ENCODE measurements around the gene NAP1L4.

Gene NAP1L4

GRCh38 chr11:2947744-2948143, 44.4 kb downstream of the NAP1L4 start:
- no peak overlapping the region for H3K4me3 ChIP-seq (ENCODE audit: low read depth, low read length)
- no peak for TF ChIP-seq CTCF (IDR thresholded peaks at IDR 0.05; ENCODE audit: low read depth, low read length)

- no peak overlapping the region for H3K4me3 ChIP-seq (ENCODE audit: low read depth, low read length)
- no peak for TF ChIP-seq CTCF (IDR thresholded peaks at IDR 0.05; ENCODE audit: low read depth, low read length)
Measured at GRCh38 chr11:2945757-2946287, 46.3 kb downstream of the NAP1L4 start.

- TF ChIP-seq CTCF (IDR thresholded peaks at IDR 0.05; ENCODE audit: low read depth, low read length), result no peak
- peak overlapping the region; percentile 53 for H3K4me3 ChIP-seq (ENCODE audit: low read depth, low read length)
Measured at GRCh38 chr11:2945031-2945756, 46.9 kb downstream of the NAP1L4 start.

GRCh38 chr11:2944530-2944929, 47.6 kb downstream of the NAP1L4 start:
- TF ChIP-seq CTCF (IDR thresholded peaks at IDR 0.05; ENCODE audit: low read depth, low read length), result no peak
- H3K4me3 ChIP-seq (ENCODE audit: low read depth, low read length), result no peak overlapping the region

GRCh38 chr11:2943711-2944118, 48.4 kb downstream of the NAP1L4 start:
- no peak for TF ChIP-seq CTCF (IDR thresholded peaks at IDR 0.05; ENCODE audit: low read depth, low read length)
- no peak overlapping the region for H3K4me3 ChIP-seq (ENCODE audit: low read depth, low read length)

GRCh38 chr11:2942872-2943710, 49.0 kb downstream of the NAP1L4 start:
- no peak overlapping the region for H3K4me3 ChIP-seq (ENCODE audit: low read depth, low read length)
- no peak for TF ChIP-seq CTCF (IDR thresholded peaks at IDR 0.05; ENCODE audit: low read depth, low read length)

- no peak for TF ChIP-seq CTCF (IDR thresholded peaks at IDR 0.05; ENCODE audit: low read depth, low read length)
Measured at GRCh38 chr11:2942447-2942846, 49.7 kb downstream of the NAP1L4 start.

More at GRCh38 chr11:2942447-2942846, 49.7 kb downstream of the NAP1L4 start:
- H3K4me3 ChIP-seq (ENCODE audit: low read depth, low read length), result no peak overlapping the region

Data from WI38 (cell line).